HG02610 (cell line): ENCODE data around the gene SH2D7.
A peak's percentile ranks its signal among the peaks of the same experiment; 100 is the strongest.

Experiments
- ATAC-seq: cut with Tn5 transposase; IDR thresholded peaks from one replicate; pipeline ENCODE4 v1.9.1; 2021; ENCODE audit warnings: mild to moderate bottlenecking, moderate library complexity; ENCODE audit not compliant: unreplicated experiment

The SH2D7 gene

GRCh38 chr15:78102211-78102610 lies 9.8 kb downstream of the SH2D7 start:
- no peak for ATAC-seq

DNA sequence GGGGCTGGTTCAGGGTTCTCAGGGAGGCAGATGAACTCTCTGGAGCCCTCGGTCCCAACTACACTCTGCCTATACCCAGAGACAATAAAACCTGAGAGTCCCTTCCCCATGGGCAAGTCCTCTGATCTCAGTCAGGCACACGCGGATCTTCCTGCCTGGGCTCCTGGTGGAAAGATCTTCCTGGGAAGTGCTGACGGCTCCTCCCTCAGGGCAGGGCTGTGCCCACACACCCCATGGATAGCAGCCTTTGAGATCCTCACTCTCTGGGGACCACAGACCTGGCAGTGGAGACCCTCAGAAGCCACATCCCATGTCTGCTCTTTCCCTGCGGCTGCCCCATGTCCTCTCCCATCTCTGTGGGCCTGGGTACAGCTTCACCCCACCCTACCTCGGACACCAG lies 10.4 kb downstream of the SH2D7 start:
- no peak for ATAC-seq

- peak; percentile 83 for ATAC-seq
Measured at GRCh38 chr15:78103406-78104118, 11.2 kb downstream of the SH2D7 start.

DNA sequence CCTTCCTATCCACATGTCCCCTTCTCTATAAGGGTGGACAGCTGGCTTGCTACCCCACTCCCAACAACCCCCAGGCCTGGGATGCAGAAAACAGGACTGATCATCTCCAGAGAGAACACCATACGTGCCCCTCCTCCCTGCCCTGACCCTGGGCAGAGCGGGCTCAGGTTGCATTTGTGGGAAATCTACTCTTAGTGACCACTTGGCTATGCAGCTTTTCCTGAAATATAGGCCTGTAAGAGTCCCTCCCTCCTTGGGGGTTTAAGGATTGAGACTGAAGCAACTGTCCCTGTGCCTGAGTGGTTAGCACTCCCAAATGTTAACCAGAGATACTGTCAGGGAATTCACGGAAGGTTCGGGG lies 11.7 kb downstream of the SH2D7 start:
- no peak for ATAC-seq

DNA sequence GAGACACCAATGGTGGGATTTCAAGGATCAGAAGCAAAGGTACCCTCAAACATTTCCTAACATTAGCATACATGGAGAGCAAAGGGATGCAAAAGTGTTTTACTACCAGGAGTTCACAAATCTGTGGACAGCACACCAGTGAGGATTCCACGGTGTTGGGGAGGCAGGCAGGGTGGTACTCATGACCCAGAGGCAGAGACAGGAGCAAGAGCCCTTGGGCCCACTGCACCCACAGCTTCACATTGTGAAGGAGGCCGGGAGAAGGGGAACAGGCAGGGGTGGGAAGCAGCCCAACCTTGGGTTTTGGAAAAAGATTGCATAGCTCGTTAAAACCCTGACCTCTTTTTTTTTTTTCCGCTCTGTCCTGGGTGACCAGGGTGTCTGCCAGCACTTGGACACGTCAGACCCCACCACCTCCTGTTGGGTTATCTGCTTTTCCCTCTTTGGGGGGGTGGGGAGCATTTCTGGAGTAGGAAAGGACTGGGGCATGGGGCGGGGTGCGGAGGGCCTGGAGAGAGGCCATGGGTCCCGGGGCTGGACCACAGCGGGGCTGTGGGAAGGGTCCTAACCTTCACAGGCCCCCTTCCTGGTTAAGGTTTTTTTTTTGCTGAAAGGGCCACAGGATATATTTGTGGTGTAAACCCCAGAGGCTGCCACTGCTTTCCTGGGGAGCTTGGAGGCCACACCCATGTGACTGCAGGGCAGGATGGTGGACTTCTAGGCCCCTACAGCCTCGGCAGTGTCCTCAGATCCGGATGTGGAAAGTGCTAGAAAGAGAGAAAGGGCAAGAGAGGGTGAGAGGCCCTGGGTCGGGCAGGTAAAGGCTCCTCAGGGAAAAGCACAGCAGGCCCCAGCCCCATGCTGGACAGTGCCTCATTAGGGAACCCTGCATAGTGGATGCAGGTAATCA lies 12.5 kb downstream of the SH2D7 start:
- ATAC-seq: no peak

GRCh38 chr15:78105476-78106241 lies 13.3 kb downstream of the SH2D7 start:
- ATAC-seq: no peak

GRCh38 chr15:78107471-78107870 lies 15.1 kb downstream of the SH2D7 start:
- no peak for ATAC-seq

DNA sequence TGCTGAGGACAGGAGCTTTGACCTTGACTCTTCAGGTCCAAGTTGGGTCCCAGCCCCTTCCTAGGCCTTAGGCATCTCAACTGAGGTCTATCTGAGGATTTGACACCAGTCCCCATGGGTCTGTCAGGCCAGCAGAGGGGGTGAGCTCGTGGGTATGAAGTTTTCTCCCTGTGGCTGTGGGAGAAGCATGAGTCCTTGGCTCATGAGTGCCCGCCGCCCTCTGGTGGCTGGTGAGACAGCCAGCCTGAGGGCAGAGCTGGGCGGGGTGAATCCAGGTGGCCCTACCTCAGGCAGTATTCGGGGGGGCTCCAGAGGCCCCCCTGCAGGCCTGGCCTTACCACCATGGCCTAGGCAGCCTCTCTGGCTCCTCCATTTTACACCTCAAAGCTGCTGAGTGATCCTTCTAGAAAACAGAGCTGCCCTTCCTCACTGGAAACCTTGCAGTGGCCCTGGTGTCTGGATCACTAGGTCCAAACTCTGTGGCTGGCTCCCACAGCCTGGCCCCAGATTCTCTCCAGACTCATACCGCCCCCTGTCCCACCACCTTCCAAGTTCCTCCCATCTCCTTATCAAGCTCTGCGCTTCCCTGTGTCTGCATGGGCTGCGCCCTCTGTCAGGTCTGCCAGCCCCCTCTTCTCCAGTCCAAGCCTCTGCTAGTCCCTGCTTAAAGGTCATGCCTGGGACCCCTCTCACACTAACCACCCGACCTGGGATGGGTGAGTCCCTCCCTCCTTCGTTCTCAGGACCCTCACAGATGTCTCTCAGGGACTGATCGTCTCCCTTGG lies 16.1 kb downstream of the SH2D7 start:
- ATAC-seq: no peak

GRCh38 chr15:78109156-78109555 lies 16.8 kb downstream of the SH2D7 start:
- no peak for ATAC-seq

DNA sequence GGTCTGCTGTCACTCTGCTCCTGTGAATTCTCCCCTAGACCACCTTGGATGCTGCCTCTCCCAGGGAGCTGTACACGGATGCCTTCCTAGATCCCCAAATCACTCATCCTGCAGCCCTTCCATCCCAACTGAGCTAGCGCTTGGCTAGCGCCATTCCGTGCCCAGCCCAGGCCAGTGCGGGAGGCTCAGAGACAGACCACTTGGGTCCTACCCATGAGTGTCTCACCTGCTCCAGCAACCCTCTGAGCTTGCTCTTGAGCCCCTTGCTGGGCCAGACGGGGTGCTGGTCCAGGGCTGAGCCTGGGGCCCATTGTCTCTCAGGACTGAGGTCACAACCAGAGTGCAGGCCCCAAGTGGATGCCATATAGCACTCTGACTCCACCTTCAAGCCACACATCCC lies 17.7 kb downstream of the SH2D7 start:
- no peak for ATAC-seq

DNA sequence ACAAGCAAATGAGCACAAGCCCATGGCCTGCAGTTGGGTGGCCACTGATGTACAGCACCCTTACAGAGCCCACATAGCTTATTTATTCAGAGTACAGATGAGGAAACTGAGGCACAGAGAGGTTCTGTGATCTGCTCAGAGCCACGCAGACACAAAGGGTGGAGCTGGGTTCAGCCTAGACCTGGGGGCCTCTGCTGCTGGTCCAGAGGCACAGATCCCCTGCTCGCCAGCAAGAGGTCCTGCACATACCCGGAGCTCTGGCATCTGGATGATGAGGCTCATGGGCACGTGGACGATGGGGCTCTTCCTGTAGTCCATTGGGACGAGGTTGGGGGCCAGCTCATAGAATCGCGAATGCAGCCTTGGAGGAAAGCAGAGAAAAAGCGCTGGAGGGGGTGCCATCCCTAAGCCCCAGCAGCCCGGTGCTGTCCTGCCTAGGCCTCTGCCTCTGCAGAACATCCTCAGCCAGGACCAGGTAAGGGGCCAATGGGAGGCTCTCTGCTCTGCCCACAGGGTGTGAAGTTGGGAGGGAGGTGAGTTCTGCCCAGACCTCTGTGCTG lies 18.6 kb downstream of the SH2D7 start:
- ATAC-seq: no peak

DNA sequence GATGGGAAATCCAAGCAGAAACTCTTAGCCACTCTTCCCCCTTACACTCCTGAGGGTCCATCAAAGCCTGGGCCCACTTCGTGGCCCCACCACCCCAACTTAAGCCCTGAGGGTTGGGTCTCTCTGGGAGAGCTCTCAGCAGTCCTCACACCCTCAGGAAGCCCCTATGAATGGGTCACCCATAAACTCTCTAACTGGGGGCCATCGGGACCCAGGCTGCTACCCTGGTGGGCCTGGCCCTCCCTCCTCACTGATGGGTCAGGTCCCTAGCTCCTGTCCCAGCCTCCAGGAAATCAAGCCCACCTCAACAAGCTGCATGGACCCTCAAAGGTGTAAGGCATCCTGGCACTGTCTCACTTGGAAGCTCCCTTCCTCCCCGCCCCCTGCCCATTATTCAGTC lies 19.4 kb downstream of the SH2D7 start:
- no peak for ATAC-seq

GRCh38 chr15:78112551-78112950 lies 20.2 kb downstream of the SH2D7 start:
- ATAC-seq: no peak

- no peak for ATAC-seq
Measured at GRCh38 chr15:78120523-78120922, 28.2 kb downstream of the SH2D7 start.

- ATAC-seq: no peak
Measured at GRCh38 chr15:78125267-78125666, 32.9 kb downstream of the SH2D7 start.

DNA sequence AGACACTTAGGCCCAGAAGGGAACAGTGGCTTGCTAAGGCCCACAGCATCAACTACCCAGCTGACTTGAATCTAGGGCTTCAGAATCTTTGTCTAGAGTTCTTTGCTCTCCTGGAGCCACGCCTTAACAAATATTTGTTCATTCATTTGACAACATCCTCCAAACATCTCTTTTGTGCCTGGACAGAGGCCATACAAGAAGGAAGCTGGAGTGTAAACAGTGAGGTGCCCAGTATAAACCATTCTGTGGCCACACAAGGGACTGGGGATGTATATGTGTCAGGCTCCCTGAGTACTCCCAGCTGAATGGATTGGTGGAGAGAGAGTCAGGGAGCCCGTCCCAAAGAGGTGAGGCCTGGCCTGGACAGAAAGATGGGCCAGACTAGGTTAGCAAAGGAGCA lies 35.5 kb downstream of the SH2D7 start:
- ATAC-seq: no peak

DNA sequence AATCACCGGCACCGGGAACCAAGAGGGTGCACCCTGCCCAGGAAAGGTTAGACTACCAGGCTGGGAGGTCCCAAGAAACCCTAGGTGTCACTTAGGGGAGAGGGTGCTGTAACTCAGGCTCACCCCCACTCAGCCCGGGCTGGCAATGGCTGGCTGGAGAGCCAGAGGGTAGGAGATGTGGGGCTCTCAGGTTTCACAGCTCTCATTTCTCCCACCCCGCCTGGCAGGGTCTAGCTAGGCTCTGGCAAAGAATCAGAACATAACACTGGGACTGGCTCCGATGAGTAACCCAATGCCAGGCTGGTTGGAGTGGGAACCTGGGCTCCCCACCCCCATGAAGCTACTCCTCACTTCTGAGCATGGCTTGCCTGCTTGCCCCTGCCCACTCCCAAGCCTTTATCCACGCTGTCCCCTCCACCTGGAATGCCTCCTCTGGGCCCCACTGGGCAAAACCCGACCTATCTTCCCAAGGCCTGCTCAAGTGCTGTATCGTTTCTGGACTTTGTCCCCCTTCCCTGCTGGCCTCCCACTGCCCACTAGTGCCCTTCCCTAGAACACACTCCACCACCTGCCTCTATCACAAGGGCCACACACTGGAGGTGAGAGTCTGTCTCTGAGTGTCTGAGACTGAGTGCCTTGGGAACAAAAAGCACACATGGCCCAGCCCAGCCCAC lies 36.9 kb downstream of the SH2D7 start:
- no peak for ATAC-seq

- no peak for ATAC-seq
Measured at GRCh38 chr15:78129751-78130287, 37.5 kb downstream of the SH2D7 start.

GRCh38 chr15:78130466-78131294 lies 38.3 kb downstream of the SH2D7 start:
- peak; percentile 42 for ATAC-seq
